Kidney epithelial cell (primary cell): ENCODE data around the gene KCNJ5. TPM values are rescaled to one million over a fixed set of nuclear protein-coding genes. Genes with fewer than 3 reads are reported as not detected.

ENCODE experiments used
- DNase-seq: peaks from one replicate; pipeline ENCODE4 v3.0.0-alpha.2; 2010; ENCODE audit warnings: low read depth
- H3K27me3 ChIP-seq: 2 replicates; pipeline ENCODE4 v1.6.0; 2011; ENCODE audit warnings: low read length; ENCODE audit not compliant: control insufficient read depth, insufficient read depth
- H3K36me3 ChIP-seq: 2 replicates; pipeline ENCODE4 v1.5.1; 2011; ENCODE audit warnings: low read length; ENCODE audit not compliant: control insufficient read depth, insufficient read depth
- H3K4me3 ChIP-seq: 2 replicates; pipeline ENCODE4 v1.5.1; 2011; ENCODE audit warnings: low read depth, mild to moderate bottlenecking, control low read depth, low read length
- total RNA-seq: library from RNA; depleted of rRNA; stranded (reverse); fragments of >200 nt; gene quantifications from 2 replicates; pipeline ENCODE4 v1.2.3, GENCODE V29; 2015
- TF ChIP-seq, protein P1 (sequence below): IDR thresholded peaks from 2 replicates; pipeline ENCODE4 v1.5.1; 2011; ENCODE audit warnings: mild to moderate bottlenecking, moderate library complexity, low read length, control low read depth, inconsistent platforms; ENCODE audit not compliant: insufficient read depth, poor library complexity, severe bottlenecking

Gene KCNJ5
- total RNA-seq, 1 donor from 2014 or later, result 3.4 TPM

DNA sequence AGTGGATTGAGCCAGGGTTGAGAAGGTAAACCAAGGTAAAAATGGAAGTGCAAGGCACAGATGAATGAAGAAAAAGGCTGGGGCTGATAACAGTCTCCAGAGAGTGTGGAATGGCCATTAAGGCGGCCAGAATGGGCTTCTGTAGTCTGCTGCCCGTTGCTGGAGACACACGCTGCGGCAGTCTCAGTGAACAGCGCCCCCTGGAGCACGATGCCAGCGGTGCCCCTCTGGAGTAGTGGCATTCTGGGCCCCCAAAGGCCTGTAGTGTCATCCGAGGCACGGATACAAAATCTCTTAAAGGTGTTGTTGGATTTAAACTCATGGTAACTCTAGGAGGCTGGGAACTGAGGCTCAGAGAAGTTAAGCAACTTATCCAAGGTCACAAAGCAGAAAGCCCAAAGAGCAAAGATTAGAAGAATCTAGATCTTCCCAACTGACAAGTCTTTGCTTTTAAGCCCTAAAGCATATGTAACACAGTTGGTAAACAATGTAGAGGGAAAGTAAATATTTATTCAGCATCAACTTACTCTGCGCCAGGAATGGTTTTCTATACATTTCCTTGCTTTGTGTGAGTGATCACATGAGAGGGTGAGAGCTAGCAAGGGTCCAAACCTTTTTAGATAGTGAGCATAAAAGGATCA is 42.2 kb upstream of the KCNJ5 start:
- Histone ChIP-seq H3K36me3 (no peaks in the 10 kb centered on the region), H3K4me3 (no peak overlapping the region), H3K27me3 (no peaks in the 10 kb centered on the region)
- no peak for DNase-seq
- TF ChIP-seq, protein P1, sequence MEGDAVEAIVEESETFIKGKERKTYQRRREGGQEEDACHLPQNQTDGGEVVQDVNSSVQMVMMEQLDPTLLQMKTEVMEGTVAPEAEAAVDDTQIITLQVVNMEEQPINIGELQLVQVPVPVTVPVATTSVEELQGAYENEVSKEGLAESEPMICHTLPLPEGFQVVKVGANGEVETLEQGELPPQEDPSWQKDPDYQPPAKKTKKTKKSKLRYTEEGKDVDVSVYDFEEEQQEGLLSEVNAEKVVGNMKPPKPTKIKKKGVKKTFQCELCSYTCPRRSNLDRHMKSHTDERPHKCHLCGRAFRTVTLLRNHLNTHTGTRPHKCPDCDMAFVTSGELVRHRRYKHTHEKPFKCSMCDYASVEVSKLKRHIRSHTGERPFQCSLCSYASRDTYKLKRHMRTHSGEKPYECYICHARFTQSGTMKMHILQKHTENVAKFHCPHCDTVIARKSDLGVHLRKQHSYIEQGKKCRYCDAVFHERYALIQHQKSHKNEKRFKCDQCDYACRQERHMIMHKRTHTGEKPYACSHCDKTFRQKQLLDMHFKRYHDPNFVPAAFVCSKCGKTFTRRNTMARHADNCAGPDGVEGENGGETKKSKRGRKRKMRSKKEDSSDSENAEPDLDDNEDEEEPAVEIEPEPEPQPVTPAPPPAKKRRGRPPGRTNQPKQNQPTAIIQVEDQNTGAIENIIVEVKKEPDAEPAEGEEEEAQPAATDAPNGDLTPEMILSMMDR, result peak; percentile 71

DNA sequence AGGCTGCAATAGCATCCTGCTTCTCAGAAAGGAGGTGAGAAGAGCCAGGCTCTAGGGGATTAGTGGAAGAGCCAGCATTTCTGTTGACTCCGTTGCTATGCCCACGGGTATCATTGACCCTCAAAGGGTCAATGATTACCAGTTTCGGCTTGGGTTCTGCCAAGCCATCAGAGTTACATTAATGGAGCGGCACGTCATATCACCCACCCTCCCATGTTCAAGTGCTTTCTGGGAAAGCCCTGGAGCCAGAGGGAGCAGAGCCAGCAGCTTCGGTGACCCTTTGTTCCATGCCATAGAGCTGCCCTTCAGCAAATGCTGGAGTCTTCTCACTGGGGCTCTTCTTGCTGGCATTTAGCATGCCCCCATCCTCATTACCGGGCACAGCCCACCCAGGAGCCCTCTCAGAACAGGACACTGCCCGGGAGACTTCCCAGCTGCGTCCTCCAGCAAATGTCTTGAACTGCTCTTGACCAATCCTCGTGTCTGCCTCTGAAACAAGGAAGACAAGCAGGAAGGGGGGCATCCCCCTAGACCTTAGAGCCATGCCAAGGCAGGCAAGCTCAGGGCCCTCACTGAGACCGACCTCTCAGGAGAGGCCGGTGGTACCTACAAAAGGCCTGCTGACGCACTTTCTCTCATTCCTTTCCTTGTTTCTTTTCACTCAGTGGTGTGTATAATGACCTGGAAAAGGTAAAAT is 38.7 kb upstream of the KCNJ5 start:
- TF ChIP-seq, protein P1, result no peak
- no peak for DNase-seq

DNA sequence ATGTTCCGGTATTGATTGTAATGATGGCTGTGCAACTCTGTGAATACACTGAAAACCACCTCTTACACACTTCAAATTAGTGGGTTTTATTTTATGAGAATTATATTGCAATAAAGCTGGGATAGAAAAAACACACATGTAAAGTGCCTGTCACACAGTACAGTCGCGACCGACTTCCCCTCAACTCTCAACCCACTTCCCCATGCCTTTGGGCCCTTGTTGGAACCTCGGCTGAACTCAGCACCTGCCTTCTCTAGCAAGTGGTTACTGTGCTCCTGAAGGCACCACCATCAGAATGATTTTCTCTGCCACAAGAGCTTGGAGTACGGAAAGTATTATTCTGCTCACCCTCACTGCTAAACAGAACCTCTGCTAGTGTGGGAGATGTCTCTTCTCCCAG is 37.6 kb upstream of the KCNJ5 start:
- peaks cover 3% of the 10 kb centered on the region for H3K27me3 ChIP-seq
- no peaks in the 10 kb centered on the region for H3K36me3 ChIP-seq
- TF ChIP-seq, protein P1, result no peak
- H3K4me3 ChIP-seq, result no peak overlapping the region
- no peak for DNase-seq

More for the DNA sequence above, 38.7 kb upstream of the KCNJ5 start:
- Histone ChIP-seq H3K36me3 (no peaks in the 10 kb centered on the region), H3K4me3 (no peak overlapping the region), H3K27me3 (no peaks in the 10 kb centered on the region)

DNA sequence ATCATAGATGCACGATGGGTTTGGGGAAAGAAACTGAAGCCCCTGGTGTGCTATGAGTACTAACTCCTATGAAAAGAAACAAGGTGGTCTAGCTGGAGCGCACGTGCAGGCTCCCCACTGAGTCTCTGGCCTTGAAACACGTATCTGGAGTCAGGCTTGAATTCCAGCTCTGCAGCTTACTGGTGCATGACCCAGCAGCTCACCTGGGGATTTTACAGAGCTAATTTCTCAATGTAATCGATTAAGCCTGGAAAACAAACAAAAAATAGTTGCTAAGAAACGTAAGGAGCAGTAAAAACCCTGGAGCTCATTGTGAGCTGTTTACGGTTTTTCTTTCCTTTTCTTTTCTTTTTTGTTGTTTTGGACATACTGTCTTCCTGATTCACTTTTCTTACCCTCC is 36.3 kb upstream of the KCNJ5 start:
- TF ChIP-seq, protein P1, result no peak
- Histone ChIP-seq H3K27me3 (peaks cover 3% of the 10 kb centered on the region), H3K36me3 (no peaks in the 10 kb centered on the region), H3K4me3 (no peak overlapping the region)
- no peak for DNase-seq

DNA sequence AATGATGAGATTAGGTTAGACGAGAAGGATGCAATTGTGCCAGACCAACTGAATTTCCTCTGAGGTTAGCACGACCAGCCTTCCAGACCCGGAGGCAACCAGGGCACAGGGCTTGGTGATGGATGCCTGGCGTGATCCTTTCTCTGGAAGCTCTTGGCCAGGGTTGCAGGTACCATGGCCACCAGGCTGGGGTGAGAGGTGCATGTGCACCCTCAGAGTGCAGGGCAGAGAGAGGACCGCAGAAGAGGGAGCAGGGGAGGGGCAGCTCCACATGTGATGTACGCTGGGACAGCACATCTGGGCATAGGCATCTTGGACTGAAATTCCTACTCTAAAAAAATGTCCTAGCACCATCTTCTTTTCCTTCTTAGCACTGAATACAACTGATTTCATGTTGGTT is 34.9 kb upstream of the KCNJ5 start:
- Histone ChIP-seq H3K4me3 (no peak overlapping the region), H3K36me3 (no peaks in the 10 kb centered on the region), H3K27me3 (peaks cover 3% of the 10 kb centered on the region)
- TF ChIP-seq, protein P1, result no peak
- no peak for DNase-seq
